ENCODE measurements around the gene NFIX. TPM values are rescaled to one million over a fixed set of nuclear protein-coding genes. Genes with fewer than 3 reads are reported as not detected.

Gene NFIX
- total RNA-seq, 2 experiments from 2014 or later: 4.7 to 5.0 TPM

DNA sequence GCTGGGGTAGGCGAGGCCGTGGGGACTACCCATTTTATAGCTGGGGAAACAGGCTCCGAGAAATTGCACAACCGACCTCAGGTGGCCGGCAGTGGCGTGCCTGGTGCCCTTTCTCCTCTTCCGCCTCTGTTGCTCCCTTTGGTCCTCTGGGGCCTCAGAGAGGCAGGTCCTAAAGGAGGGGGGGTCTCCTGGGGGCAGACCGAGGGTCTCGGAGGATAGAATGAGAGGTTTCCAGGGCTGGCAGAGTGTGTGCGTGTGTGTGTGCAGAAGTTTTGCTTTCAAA lies 143.6 kb downstream of the NFIX start:
- ATAC-seq (no peak), DNase-seq (no peak)
- no peaks in the 10 kb centered on the region for H3K27me3 Mint-ChIP-seq
- intact Hi-C loops (cut with micrococcal nuclease): no loop called here
- no peak overlapping the region for H3K27ac Mint-ChIP-seq
- POLR2A ChIA-PET: no interaction called here
- H3K9me3 Mint-ChIP-seq: no peaks in the 10 kb centered on the region
- peaks cover 7% of the 10 kb centered on the region for H3K4me1 Mint-ChIP-seq (ENCODE audit: low read depth)
- H3K36me3 Mint-ChIP-seq (ENCODE audit: low read depth): peaks cover 29% of the 10 kb centered on the region
- H3K4me3 Mint-ChIP-seq: no peak overlapping the region
- no peak for TF ChIP-seq CTCF (IDR thresholded peaks at IDR 0.05)
- CTCF ChIA-PET: interaction anchor here (0.9 kb wide), 1 partner anchor 173 kb away, joined by 3 read pairs; no protein-coding TSS in a partner anchor

GRCh38 chr19:13139633-13140311 lies 144.5 kb downstream of the NFIX start:
- POLR2A ChIA-PET: no interaction called here
- peak overlapping the region; percentile 36 for H3K27ac Mint-ChIP-seq

DNA sequence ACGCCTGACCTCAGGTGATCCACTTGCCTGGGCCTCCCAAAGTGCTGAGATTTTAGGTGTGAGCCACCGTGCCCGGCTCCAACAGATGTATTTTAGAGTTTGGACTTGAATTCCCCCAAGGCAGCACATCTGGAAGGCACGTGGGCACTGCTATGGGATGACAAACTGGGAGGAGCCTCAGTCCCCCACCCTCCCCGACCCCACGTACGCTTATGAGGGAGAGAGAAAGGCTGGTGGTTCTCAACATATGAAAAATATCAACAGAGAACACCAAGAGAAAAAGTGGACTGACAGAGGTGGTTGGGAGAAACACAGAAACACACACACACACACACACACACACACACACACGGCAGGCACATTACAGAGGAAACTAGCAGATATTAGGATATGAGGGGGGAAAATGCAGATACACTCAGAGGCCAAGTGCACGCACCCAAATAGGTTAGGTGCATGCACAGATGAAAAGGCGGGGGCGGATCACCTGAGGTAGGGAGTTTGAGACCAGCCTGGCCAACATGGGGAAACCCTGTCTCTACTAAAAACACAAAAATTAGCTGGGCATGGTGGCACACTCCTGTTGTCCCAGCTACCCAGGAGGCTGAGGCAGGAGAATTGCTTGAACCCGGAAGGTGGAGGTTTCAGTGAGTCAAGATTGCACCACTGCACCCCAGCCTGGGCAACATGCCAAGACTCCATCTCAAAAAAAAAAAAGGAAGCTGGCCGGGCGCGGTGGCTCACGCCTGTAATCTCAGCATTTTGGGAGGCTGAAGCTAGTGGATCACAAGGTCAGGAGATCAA lies 151.7 kb downstream of the NFIX start:
- ChIA-PET CTCF (interaction anchor here (1.3 kb wide), 1 partner anchor 15 kb away, joined by 3 read pairs; no protein-coding TSS in a partner anchor), POLR2A (no interaction called here)
- Mint-ChIP-seq H3K4me1 (ENCODE audit: low read depth) (peaks cover 19% of the 10 kb centered on the region), H3K36me3 (ENCODE audit: low read depth) (peaks cover 10% of the 10 kb centered on the region), H3K27me3 (no peaks in the 10 kb centered on the region), H3K27ac (no peak overlapping the region), H3K4me3 (no peak overlapping the region), H3K9me3 (no peaks in the 10 kb centered on the region)
- TF ChIP-seq CTCF (IDR thresholded peaks at IDR 0.05): no peak
- no peak for DNase-seq
- intact Hi-C loops (cut with micrococcal nuclease): no loop called here
- ATAC-seq: no peak

More at GRCh38 chr19:13139633-13140311, 144.5 kb downstream of the NFIX start:
- no peak for TF ChIP-seq CTCF (IDR thresholded peaks at IDR 0.05)
- no peak for ATAC-seq
- DNase-seq: no peak
- CTCF ChIA-PET: no interaction called here
- H3K27me3 Mint-ChIP-seq: no peaks in the 10 kb centered on the region
- H3K9me3 Mint-ChIP-seq: no peaks in the 10 kb centered on the region
- no peak overlapping the region for H3K4me3 Mint-ChIP-seq
- H3K4me1 Mint-ChIP-seq (ENCODE audit: low read depth): peaks cover 4% of the 10 kb centered on the region
- intact Hi-C loops (cut with micrococcal nuclease): no loop called here
- H3K36me3 Mint-ChIP-seq (ENCODE audit: low read depth): peaks cover 25% of the 10 kb centered on the region

Other genes with a start within 250 kb of the NFIX start
- not detected for gene BEST2, start 243.7 kb upstream of the NFIX start, total RNA-seq
- gene HOOK2, start 219.9 kb upstream of the NFIX start, total RNA-seq: 10 to 100 TPM; 17.3 to 18.4 TPM
- gene JUNB, start 204.0 kb upstream of the NFIX start, total RNA-seq: 100 to 1,000 TPM; 292 to 299 TPM
- 100 to 1,000 TPM; 251 to 262 TPM for gene PRDX2, start 193.7 kb upstream of the NFIX start, total RNA-seq
- 10 to 100 TPM; 31.1 to 36.2 TPM for gene THSD8, start 193.4 kb upstream of the NFIX start, total RNA-seq
- 10 to 100 TPM; 40.3 to 44.1 TPM for gene RNASEH2A, start 188.9 kb upstream of the NFIX start, total RNA-seq
- gene RTBDN, start 160.9 kb upstream of the NFIX start, total RNA-seq: not detected
- gene MAST1, start 157.0 kb upstream of the NFIX start, total RNA-seq: 1 to 10 TPM; 2.4 to 3.0 TPM
- 10 to 100 TPM; 22.3 to 26.1 TPM for gene DNASE2, start 114.0 kb upstream of the NFIX start, total RNA-seq
- under 1 TPM; 0.32 to 0.38 TPM for gene KLF1, start 108.3 kb upstream of the NFIX start, total RNA-seq
- 10 to 100 TPM; 37.5 to 43.8 TPM for gene GCDH, start 104.3 kb upstream of the NFIX start, total RNA-seq
- 1 to 10 TPM; 3.0 to 4.4 TPM for gene SYCE2, start 76.2 kb upstream of the NFIX start, total RNA-seq
- gene FARSA, start 61.8 kb upstream of the NFIX start, total RNA-seq: 100 to 1,000 TPM; 128 to 138 TPM
- 100 to 1,000 TPM; 535 to 563 TPM for gene CALR, start 56.9 kb upstream of the NFIX start, total RNA-seq
- gene RAD23A, start 49.6 kb upstream of the NFIX start, total RNA-seq: 100 to 1,000 TPM; 189 to 190 TPM
- 10 to 100 TPM; 32.6 to 36.0 TPM for gene GADD45GIP1, start 38.3 kb upstream of the NFIX start, total RNA-seq
- not detected for gene DAND5, start 25.9 kb upstream of the NFIX start, total RNA-seq
- 1 to 10 TPM; 3.9 to 4.8 TPM for gene LYL1, start 107.4 kb downstream of the NFIX start, total RNA-seq
- gene TRMT1, start 121.3 kb downstream of the NFIX start, total RNA-seq: 10 to 100 TPM; 85.0 to 95.7 TPM
- 10 to 100 TPM; 73.8 to 87.5 TPM for gene NACC1, start 122.8 kb downstream of the NFIX start, total RNA-seq
- 10 to 100 TPM; 66.8 to 72.4 TPM for gene STX10, start 154.9 kb downstream of the NFIX start, total RNA-seq
- 100 to 1,000 TPM; 120 to 122 TPM for gene IER2, start 154.9 kb downstream of the NFIX start, total RNA-seq